Stimulated activated CD4-positive, alpha-beta T cell treated with anti-CD3 and anti-CD28 coated beads, Interleukin-15, amount 100 ng/mL, for 1 hour (primary cell): ENCODE data around the gene RUBCNL.
"Not testable (repeated sequence)": the region's sequence is repeated elsewhere in the genome, so short reads cannot be mapped to it uniquely, and the experiment has no call there.

ENCODE experiments used
- DNase-seq, 2 donors: peaks; one replicate each; pipeline ENCODE4 v3.0.0-alpha.2; 2020; ENCODE audit warnings: low read depth in 1 of 2, low spot score in 1 of 2

Gene RUBCNL, protein sequence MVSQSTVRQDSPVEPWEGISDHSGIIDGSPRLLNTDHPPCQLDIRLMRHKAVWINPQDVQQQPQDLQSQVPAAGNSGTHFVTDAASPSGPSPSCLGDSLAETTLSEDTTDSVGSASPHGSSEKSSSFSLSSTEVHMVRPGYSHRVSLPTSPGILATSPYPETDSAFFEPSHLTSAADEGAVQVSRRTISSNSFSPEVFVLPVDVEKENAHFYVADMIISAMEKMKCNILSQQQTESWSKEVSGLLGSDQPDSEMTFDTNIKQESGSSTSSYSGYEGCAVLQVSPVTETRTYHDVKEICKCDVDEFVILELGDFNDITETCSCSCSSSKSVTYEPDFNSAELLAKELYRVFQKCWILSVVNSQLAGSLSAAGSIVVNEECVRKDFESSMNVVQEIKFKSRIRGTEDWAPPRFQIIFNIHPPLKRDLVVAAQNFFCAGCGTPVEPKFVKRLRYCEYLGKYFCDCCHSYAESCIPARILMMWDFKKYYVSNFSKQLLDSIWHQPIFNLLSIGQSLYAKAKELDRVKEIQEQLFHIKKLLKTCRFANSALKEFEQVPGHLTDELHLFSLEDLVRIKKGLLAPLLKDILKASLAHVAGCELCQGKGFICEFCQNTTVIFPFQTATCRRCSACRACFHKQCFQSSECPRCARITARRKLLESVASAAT

GRCh38 chr13:46387064-46387851 lies at the start of gene RUBCNL:
RUBCNL (minus strand) TSS chr13:46387252; CDS start chr13:46372475, 14,777 bp downstream.
- DNase-seq, result peak in 1 of 2 donors; percentile 13

DNA sequence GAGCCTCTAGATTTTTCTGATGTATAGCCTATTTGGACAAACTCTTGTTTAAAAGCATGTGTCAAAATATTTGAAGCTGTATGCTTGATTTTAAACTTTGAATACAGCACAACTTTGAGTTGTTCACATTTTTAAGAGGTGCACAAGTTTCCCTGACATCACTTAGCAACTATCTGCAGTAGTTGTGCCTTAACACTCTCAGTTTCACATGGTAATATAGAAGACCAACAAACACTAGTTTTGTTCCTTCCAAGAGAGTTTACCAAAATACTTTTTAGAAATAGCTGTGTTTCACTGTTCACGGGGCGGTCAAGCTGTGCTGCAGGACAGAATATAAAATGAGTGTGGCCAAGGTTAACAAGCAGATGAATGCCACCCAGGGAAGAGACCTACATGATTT lies 42.5 kb upstream of the RUBCNL start:
- DNase-seq, result not testable (repeated sequence)

DNA sequence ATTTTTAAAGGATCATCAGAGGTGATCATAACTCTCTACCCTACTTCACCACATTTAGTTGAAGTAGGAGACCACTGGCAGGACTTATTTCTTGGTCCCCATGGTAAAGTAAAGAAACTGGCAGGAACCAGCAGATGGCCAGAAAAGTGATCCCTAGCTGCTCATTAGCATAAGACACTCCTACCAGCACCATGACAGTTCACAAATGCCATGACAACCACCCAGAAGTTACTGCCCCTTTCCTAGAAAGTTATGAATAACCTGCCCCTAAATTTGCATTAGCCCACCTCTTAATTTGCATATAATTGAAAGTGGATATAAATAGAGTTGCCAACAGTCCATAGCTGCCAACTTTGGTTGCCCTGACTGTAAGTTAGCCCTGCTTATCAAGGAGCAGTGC lies 18.4 kb upstream of the RUBCNL start:
- no peak for DNase-seq

DNA sequence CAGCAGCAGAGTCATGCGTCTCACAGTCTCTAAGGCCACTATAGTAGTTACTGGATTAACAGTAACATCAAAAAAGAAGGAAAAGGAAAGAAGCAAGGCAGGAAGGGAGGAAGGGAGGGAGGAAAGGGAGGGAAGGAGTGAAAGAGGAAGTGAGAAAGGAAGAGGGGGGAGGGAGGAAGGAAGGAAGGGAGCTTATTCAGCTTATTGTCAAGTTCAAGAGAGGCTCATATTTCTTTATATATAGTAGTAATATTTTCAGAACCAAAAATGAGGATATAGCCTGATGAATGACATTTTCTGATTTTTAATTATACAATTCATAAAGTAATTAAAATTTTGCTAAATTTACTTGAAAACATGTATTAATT lies 17.7 kb upstream of the RUBCNL start:
- no peak for DNase-seq

GRCh38 chr13:46403851-46404732 lies 17.0 kb upstream of the RUBCNL start:
- DNase-seq, result no peak

DNA sequence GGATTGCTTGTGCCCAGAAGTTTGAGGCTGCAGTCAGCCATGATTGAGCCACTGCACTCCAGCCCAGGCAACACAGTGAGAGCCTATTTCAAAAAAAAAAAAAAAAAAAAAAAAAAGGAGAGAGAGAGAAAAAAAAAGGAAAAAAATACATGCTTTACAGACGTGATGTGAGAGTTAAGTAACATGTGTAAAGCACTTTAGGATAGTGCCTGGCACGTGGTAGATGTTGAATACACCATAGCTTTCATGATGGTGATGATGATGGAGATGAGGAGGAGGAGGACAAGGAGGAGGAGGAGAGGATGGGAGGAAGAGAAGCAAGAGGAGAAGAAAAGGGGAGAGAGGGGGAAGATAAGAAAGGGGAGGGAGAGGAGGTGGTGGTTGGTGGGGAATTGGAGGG lies 15.1 kb upstream of the RUBCNL start:
- no peak for DNase-seq

DNA sequence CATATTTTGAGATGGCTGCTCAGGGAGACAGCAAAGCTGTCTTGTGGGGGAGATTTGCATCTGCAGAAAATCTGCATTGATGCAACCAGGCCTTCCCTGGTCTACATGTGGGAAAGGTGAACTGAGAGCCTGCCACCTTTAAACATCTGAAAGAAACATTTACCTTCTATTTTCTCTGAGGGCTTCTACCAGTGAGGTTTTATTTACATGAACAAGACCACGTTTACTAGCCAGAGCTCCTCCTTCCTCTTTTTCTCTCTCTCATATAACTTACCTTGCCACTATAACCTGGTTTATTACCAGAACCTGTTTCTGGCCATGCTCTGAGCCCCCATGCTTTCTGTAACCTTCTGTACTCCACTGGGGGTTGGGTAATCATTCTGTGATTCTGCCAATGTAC lies 14.4 kb upstream of the RUBCNL start:
- no peak for DNase-seq

DNA sequence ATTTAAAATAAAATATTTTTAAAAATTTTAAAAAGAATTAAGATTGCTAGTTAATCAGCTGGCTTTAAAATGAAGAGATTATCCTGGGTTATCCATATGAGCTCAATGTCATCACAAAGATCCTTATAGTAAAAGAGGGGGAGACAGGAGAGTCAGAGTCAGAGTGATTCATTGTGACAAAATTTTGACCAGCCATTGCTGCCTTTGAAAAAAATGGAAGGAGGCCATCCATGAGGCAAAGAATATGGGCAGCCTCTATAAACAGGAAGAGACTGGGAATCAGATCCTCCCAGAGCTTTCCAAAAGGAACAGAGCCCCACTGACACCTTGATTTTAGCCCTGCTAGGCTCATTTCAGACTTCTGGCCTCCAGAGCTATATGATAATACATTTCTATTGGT lies 9.3 kb upstream of the RUBCNL start:
- DNase-seq, result no peak

DNA sequence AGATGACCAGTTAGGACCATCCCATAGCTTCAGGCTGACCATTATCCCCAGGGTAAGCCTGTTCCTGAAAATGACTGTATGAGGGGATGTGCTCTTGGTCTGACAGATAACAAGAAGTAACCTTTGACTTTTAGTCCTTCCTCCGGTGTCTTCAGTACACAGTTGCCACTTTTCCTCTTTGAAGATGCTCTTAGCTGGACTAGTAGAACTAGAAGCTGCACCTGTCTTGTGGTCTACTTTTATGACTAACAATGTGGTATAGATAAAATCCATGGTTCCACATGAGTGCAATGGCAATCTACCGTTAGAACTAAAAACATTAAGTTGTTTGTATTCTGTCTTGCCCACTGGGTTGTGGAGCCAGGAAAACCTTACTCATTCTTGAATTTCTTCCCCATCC lies 5.9 kb upstream of the RUBCNL start:
- DNase-seq, result no peak

DNA sequence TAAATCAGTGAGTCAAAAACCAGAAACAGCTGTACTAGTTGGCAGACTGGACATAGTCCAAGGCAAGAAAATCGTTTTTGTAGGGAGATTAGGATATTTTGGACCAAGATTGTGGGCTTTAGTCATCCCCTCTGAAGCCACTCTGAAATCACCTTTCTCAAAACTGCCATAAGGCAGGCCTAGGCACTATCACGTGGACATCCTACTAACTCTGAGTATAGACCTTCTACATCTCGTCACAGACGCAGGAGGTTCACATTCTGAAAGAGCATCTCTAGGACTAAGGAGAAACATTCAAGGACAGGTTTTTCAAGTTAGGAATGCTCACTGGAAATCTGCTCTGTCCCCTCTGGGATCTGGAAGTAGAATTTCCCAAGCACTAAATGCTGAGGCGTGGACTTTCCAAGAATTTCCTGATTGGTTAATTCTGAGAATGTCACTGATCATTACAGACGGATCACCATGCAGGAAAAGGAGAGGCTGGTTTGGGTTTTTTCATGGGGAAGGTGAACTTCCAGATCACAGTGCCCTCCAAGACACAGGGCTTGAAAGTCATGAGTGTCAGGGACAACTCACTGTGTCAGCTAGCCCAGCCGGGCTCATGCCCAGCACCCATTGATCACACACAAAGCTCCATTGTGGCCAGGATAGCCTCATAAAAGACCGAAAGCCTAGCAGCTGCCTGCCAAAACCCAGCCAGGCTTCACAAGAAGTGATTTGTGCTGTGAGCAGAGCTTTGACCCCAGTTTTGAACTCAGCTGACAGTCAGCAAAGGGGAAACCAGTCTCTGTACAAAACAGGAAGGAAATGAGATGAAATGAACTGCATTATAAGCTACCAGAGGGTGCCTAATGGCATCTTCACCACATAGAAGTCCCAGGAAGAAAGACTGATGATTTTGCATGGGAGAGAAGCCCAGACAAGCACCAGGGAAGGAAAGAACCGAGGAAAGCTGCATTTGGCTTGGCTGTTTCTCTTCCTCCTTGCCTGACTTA lies 2.7 kb upstream of the RUBCNL start:
- no peak for DNase-seq

DNA sequence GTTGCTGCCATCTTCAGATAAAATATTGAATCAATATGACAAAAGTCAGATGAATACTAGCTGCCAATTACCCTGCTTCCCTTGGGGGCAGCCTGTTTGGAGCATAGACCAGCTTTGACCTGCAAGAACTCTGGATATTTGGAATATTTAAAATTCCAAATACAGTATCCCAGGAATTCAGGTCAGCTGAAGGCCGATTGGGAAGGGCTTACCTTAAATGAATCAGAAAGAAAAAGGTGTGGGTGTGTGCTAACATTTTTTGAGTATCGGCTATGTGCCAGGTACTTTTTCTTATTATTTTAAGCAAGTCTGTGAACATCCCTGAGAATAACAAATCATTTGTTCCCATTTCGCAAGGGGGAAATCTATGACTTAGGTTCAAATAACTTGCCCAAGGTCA lies 1.8 kb upstream of the RUBCNL start:
- DNase-seq, result no peak

GRCh38 chr13:46388308-46388707 lies 1.3 kb upstream of the RUBCNL start:
- DNase-seq, result no peak

GRCh38 chr13:46386392-46387063 lies 524 bp downstream of the RUBCNL start:
- DNase-seq, result no peak

GRCh38 chr13:46385946-46386345 lies 1.1 kb downstream of the RUBCNL start:
- no peak for DNase-seq

GRCh38 chr13:46383383-46383782 lies 3.7 kb downstream of the RUBCNL start:
- no peak for DNase-seq

DNA sequence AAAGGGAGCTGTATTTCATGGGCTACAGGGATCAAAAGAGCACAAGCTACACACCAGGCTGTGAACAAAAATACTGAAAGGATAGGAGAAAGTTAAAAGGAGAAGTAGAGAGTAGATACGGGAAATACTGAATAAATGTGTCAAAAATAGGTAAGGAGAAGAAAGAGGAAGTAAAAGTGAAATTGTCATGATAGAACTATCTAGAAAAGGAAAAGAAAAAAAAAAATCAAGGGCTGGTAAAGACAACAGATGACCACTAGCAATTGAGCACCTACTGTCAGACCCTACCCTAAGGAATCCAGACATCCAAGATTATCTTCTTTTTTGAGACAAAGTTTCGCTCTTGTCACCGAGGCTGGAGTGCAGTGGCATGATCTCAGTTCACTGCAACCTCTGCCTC lies 4.8 kb downstream of the RUBCNL start:
- no peak for DNase-seq

- no peak for DNase-seq
Observed at GRCh38 chr13:46380242-46380641, 6.8 kb downstream of the RUBCNL start.

DNA sequence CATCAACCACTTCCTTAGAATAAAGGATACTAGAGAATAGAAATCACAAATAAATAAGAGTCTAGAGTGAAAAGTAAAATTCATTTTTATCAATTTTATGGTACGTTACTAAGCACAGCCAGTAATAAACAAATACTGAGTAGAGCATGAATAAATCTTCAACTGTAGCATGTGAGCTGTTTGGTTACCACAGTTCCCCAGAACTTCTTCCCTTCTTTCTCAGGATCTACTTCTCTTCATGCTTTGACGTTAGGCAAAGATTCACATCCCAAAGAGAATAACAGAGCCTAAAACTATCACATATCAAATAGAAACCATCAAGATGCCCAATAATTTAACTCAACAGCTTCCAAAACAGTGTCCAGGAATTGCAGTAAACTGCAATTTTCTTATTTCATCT lies 7.4 kb downstream of the RUBCNL start:
- DNase-seq, result no peak

- DNase-seq, result no peak
Observed at GRCh38 chr13:46378411-46378810, 8.6 kb downstream of the RUBCNL start.
